GM19395 (cell line): Measurements from ENCODE around the gene KCNN4.
A peak's percentile ranks its signal among the peaks of the same experiment; 100 is the strongest.
"Not testable (repeated sequence)": the region's sequence is repeated elsewhere in the genome, so short reads cannot be mapped to it uniquely, and the experiment has no call there.

Source experiments
- ATAC-seq: cut with Tn5 transposase; IDR thresholded peaks from one replicate; pipeline ENCODE4 v1.9.1; 2021; ENCODE audit warnings: mild to moderate bottlenecking, moderate library complexity; ENCODE audit not compliant: unreplicated experiment

The KCNN4 gene

DNA sequence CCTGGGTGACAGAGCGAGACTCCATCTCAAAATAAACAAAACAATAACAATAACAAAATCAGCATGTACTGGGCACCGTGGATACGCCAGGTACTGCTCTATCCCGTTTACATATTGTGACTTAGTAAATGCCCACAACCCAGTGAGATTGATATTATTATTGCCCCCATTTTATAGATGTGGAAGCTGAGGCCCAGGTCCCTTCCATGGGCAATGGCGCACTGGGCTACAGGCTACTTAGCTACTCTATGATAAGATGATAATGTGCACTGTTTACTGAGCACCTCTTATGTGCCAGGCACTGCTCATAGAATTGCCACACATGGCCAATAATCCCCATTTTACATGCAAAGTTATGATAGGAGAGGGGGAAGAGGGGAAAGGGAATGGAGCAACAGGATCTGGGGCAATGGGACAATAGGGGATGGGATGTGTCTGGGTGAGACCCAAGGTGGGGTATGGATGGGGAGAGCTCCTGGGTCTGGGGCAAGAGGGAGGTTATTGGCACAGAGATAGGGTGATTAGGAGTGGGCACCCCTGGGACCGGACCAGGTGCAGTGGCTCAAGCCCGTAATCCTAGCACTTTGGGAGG is 5.4 kb downstream of the KCNN4 start:
- no peak for ATAC-seq

DNA sequence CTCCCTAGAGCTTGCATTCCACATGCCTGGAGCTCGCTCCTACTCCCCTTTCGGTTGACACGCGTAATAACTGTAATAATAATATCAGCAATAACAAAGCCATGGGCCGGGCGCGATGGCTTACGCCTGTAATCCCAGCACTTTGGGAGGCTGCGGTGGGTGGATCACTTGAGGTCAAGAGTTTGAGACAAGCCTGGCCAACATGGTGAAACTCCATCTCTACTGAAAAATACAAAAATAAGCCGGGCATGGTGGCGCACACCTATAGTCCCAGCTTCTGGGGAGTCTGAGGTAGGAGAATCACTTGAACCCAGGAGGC is 5.9 kb downstream of the KCNN4 start:
- ATAC-seq = not testable (repeated sequence)

DNA sequence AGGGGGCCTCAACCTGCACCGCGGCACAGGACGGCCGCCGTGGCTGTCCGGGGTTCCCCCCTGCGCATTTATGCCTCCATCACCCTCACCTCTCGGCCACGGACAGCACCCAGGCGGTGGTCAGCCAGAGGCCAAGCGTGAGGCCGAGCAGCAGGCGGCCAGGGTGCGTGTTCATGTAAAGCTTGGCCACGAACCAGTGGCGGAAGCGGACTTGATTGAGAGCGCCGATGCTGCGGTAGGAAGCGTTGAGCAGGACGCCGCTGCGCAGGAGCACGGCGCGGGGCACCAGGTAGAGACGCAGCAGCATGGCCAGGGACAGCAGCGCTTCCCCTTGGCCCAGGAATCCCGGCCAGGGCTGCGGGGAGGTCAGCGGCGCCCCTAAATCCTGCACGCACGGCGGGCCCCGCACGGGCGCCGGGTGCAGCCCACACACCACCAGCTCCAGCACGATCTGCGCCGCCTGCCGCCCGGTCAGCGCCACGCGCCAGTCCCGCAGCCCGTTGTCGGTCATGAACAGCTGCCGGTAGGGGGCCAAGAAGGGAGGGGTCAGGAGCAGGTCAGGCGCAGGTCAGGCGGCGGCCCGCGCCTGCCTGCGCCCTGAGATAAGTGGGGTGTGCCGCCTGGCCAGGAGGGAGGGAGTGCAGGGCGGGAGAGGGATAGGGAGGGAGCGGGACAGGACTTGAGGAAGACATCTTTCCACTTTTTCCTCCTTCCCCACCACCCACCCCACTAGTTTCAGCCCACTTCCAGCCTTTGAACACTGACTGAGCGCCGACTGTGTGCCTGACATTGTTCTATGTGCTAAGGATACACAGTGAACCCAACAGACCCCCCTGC is 6.5 kb downstream of the KCNN4 start:
- no peak for ATAC-seq

DNA sequence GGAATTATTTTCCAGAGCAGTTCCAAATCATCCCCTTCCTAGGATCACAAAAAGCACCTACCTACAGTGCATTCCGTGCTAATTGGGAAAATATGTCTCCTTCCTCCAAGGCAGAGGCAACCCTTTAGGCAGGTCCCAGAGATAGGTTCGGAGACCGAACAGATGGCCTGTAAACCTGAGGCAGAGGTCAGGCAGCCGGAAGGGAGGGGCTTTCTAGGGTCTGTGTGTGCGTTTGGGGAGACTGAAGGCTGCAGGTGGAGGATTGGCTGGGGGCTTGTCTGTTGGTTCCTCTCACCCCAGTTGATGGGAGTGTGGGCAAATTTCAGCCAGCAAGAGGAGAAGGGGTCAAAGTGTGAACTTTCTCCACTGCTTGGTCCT is 7.1 kb downstream of the KCNN4 start:
- ATAC-seq = no peak

DNA sequence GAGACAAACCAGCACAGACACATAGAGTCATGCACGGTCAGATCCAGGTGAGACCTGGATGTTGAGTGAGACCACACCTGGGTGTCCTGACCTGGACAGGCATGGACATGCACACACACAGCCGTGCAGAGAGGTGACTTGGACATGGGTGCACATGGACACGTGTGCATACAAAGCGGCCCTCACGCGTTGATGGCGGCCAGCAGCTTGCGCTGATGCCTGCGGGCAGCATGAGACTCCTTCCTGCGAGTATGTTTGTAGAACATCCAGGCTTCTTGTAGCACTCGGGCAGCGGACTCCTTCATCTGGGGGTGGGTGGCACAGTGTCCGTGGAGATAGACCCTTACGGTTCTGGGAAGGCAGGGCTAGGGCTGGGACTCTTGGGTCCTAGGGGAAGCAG is 11.5 kb downstream of the KCNN4 start:
- ATAC-seq = no peak

DNA sequence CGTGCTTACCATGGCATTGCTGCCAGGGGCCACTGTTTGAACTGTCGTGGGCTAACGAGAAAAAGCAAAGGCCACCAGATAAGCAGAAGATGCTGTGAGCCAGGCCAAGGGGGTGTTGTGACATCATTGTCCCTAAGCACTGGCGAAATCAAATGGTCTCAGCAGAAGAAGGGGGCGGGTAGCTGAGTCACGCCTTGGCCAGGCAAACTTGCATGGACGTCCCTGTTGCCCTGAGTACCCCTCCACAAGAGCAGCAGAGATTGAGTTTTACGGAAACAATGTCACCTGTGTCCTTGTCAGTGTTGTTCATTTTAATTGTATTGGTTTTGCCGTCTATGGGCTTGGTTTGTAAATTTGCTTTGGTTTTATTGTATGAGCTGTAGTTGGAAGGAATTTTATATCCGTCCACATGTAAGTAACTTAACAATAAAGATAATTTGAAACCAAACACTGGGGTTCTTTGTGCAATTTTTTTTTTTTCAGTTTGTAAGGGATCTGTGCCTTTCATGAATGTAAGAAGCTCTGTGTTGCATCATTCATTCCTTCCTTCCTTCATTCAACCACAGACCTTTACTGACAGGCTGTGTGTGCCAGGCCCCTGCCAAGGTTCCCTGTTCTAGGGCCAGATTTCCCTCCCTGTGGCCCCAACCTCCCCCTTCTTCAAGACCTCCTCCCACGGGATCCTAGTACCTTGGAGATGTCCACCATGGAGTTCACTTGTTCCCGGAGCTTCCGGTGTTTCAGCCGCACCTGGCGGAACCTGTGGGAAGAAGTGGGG is 12.3 kb downstream of the KCNN4 start:
- ATAC-seq = no peak

DNA sequence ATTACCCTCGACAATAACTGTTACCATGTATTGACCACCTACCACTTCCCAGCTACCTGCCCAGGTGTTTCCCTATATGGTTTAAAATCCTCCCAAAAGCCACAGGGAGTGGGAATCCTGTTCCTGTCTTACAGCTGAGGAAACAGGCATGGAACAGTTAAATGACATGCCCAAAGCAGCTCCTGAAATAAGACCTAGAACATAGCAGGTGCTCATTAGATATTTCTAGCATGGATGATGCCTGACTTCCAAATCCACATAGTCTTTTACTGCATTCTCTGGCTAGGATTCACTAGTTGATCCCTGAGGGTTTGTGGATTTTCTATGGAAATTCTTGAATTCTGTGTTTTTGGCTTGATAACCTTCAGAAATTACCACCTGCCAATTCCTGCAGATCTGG is 13.0 kb downstream of the KCNN4 start:
- ATAC-seq = no peak

DNA sequence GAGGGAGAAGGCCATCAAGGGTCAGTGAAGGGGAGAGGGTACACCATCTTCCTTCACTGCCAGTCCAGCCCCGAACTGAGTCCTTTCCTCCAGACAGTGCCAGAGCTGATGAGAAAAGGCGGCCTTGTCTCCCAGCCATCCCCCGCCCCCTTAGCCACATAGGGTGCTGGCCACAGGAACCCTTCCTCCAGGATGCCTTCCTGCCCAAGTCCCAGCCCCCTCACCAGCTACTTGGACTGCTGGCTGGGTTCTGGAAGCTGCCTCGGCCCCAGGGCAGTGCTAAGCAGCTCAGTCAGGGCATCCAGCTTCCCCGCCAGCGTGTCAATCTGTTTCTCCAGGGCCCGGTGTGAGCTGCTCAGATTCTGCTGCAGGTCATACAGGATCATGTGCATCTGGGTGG is 13.5 kb downstream of the KCNN4 start:
- ATAC-seq = no peak

DNA sequence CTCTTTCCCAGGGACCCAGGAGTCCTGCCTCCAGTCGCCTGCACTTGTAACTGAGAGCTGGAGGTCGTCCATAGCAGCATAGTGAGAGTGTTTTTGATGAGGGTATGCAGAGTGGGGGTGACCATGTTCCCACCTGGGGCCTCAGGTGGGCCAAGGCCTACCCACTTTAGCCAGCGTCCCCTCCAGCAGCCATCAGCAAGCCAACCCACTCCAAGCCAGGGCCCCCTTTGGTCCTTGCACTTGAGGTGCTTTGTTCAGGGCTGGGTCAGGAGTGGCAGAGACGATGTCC is 14.1 kb downstream of the KCNN4 start:
- no peak for ATAC-seq

DNA sequence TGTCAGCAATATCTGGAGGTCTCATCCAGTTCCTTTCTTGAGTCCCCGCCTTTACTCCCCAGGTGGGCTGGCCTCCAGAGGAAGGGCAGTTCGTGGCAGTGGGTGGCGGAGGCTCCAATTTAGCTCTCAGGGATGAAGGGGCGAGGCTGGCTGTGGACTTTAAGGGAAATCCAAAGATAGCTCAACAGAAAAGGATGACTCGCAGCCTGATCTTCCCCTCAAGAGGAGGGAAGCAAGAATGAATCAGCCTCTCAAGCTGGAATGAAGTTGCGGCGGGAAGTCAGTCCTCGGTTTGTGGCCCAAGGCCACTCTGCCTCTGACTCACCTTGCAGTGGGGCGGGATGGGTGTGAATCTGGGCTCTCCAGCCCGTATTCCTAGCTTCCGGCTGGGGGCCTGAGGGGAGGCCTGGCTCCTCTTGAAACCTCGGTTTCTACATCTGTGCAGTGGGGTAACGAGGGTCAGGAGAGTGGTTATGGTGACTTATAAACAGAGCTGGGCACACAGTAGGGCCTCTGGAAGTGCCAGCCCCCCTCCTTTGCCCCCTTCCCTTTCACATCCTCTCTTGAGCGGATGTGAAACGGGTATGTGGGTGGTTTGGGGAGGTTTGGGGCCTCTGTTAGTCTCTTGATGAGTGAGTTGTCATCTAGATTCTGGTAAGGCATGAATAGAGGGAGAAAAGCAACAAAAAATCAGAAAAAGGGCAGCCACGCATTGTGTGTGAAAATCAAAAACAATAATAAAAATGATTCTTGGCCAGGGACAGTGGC is 15.5 kb downstream of the KCNN4 start:
- peak; percentile 73 for ATAC-seq

DNA sequence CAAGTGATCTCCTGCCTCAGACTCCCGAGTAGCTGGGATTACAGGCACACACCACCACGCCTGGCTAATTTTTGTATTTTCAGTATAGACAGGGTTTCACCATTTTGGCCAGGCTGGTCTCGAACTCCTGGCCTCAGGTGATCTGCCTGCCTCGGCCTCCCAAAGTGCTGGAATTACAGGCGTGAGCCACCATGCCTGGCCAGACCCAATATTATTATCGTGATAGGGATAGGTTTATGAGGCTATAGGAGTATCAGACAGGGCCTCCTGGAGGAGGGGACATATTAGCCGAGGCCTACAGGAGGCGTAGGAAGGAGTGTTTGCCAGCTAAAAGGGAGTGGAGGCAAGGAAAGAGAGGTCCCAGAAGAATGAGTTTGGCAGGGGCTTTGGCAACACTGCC is 16.1 kb downstream of the KCNN4 start:
- not testable (repeated sequence) for ATAC-seq

DNA sequence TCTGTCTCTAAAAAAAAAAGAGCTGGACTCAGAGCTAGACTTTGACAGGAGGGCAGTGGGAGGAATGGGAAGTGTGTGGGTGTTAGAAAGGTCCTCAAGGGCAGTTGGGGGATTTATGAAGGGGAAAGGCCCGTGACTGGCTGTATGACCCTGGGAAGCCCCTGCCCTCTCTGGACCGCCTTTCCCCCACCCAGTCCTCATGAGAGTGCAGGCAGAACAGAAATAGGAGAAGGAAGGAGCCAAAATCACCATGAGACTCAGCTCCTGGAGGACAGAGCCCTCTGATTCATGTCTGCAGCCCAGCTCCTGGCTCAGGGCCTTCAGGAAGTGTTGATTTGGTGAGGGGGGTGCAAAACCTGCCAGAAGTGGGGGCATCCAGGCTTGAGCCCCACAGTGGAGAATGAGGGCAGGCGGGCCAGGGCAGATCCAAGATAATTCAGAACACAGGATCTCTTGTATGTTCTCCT is 17.3 kb downstream of the KCNN4 start:
- ATAC-seq = no peak

DNA sequence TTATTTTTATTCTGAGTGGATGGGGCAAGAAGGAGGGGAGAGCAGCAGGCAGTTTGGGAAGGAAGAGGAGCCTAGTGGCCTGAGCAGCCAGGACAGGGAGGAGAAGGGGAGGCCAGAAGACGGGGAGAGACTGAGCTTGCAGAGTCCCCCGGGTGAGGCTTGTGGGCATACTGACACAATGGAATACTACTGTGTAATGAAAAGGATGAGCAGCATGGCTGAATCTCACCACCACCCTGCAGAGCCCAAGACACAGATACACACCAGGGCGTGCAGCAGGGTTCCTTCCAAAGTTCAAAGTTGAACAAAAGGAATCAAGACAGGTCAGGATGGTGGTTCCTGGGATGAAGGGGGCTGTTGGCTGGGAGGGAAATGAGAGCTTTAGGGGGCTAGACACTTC is 18.0 kb downstream of the KCNN4 start:
- ATAC-seq = no peak

DNA sequence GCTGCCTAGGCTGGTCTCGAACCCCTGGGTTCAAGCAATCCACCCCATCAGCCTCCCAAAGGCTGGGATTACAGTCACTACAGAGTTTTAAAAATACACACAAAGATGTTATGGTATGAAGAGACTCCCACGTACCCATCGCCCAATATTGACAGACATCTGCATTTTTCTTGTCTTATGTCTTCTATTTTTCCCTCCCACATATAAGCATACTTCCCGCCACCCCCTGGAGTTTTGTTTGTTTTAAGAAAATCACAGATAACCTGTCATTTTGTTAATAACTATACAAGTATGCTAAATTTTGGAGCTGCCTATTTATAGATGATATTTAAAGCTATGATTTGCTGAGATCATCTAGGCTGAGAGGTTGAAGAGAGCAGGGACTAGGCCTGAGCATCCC is 19.8 kb downstream of the KCNN4 start:
- no peak for ATAC-seq

DNA sequence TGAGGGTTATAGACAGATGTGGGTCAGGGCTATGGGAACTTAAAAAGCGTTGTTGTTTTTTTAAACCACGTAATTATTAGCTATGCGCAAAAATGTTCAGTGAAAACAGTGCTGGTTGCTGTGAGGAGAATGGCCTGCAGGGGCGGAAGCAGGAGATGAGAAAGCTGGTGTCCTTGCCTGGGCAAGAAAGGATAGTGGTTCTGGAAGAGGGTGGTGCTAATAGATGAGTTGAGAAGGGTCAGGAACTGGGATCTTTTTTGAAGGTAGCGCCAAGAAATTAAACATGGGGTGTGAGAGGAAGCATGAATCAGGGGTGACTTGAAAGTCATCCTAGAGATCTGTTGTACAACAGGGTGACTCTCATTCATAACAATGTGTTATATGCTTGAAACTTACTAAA is 21.3 kb downstream of the KCNN4 start:
- ATAC-seq = no peak

DNA sequence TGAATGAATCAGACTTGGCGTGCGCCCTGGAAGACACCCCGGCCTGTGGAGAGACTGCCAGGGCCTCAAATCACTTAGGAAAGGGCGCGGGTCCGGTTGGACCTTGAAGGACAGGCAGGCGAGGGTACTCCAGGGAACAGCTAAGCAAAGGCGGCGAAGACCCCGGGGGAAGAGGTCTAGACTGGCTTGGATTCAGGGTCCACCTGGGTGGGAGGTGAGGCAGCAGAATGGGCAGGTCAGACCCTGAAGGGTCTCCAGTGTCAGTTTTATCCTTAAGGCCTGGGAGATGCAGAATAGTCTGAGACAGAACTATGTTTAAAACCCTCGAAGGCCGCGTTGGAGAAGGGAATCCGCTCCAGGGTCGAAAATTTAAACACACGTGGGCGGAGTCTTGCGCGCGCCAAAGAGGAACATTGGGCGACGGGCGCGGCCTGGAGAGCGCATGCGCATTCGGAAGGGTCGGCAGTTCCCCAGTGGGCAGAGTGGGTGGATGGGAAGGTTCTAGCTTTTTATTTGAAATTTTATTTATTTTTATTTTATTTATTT is 25.4 kb downstream of the KCNN4 start:
- ATAC-seq = no peak

DNA sequence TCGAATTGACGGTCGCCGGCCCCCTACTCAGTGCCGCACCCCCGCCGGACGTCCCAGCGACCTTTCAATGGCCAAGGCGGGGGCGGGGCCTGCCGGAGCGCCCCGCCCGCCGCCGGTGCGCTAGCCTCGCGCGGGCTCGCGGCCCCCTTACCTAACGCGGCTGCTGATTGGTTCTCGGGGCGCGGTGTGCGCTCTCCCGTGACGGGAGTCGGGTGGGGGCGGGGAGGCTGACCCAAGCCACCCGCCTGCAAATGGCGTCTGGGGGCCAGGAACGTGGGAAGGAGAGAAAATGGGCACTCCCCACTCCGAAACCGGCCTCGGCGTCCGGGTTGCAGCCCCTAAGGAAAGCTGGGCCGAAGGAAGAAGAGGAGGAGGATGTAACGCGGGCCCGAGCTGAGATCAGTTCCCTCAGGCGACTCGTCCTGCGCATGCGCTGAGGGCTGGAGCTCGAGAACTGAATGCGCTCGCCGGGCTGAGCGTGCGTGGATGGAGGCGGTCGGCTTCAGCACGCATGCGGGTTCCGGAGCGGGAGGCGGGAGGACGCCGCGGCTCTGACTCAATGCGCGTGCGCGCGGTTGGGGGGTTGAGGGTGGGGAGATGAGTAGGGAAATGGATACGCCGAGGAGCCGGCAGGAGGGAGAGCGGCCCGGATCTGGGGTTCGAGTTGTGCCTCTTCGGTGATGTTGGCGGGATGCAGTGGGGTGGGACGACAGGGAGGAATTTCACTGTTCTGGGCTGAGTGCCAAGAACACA is 26.1 kb downstream of the KCNN4 start, which contains the start of gene SMG9:
Gene SMG9 (minus strand): TSS at position 460 of the 753 bp plus-strand sequence. CDS start 4,221 bp downstream, outside the sequence.
- peak; percentile 56 for ATAC-seq

DNA sequence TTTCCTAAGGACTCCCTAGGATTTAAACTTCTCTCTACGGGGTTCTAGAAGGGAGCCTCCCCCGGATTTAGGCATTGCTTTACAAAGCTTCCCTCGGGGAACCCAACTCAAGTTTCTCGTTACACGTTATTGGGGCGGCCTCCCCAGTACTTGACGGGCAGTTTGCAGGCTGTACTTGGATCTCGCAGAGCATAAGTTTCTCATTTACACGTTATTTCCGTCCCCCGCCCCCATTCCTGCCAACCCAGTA is 26.6 kb downstream of the KCNN4 start:
- no peak for ATAC-seq

DNA sequence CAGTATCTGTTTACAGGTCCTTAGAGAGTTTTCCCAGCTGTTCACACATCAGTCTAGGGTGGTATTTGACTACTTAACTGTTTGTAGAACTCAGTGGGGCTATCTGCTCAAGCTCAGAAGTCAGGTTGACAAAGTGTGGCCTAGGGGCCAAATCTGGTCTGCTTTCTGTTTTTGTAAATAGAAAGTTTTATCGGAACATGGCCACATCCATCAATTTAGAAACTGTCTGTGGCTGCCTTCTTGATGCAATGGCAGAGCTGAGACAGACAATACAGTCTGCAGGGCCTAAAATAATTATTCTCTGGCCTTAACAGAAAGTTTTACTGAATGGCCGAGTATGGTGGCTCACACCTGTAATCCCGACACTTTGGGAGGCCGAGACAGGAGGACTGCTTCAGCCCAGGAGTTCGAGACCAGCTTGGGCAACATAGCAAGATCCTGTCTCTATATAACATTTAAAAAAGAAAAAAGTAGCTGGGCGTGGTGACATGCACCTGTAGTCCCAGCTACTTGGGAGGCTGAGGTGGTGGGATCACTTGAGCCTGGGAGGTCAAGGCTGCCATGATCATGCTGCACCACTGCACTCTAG is 28.4 kb downstream of the KCNN4 start:
- no peak for ATAC-seq
